NCI-H1105 (cell line): ENCODE data around the gene DGKZ.
A peak's percentile ranks its signal among the peaks of the same experiment; 100 is the strongest.

Source experiments
- DNase-seq: peaks from one replicate; lab custom pipeline; 2025; lab: John Stamatoyannopoulos, UW

The DGKZ gene

GRCh38 chr11:46402957-46403902 lies 56.0 kb downstream of the DGKZ start:
- no peak for DNase-seq

- DNase-seq: no peak
Measured at GRCh38 chr11:46404476-46405017, 57.3 kb downstream of the DGKZ start.

- no peak for DNase-seq
Measured at GRCh38 chr11:46407635-46408034, 60.4 kb downstream of the DGKZ start.

GRCh38 chr11:46408407-46408986 lies 61.2 kb downstream of the DGKZ start:
- DNase-seq: no peak

GRCh38 chr11:46410021-46410420 lies 62.8 kb downstream of the DGKZ start:
- DNase-seq: no peak

- peak; percentile 38 for DNase-seq
Measured at GRCh38 chr11:46413760-46414465, 66.7 kb downstream of the DGKZ start.

- DNase-seq: peak; percentile 97
Measured at GRCh38 chr11:46414466-46414796, 67.2 kb downstream of the DGKZ start.

GRCh38 chr11:46414879-46415278 lies 67.6 kb downstream of the DGKZ start:
- peak; percentile 82 for DNase-seq

- DNase-seq: no peak
Measured at GRCh38 chr11:46417711-46418110, 70.4 kb downstream of the DGKZ start.

- DNase-seq: no peak
Measured at GRCh38 chr11:46418751-46419150, 71.5 kb downstream of the DGKZ start.

- DNase-seq: no peak
Measured at GRCh38 chr11:46420513-46420912, 73.2 kb downstream of the DGKZ start.

GRCh38 chr11:46421257-46421880 lies 74.1 kb downstream of the DGKZ start:
- no peak for DNase-seq

GRCh38 chr11:46422588-46422987 lies 75.3 kb downstream of the DGKZ start:
- no peak for DNase-seq

GRCh38 chr11:46426233-46426991 lies 79.1 kb downstream of the DGKZ start:
- DNase-seq: no peak

- no peak for DNase-seq
Measured at GRCh38 chr11:46427364-46427763, 80.1 kb downstream of the DGKZ start.

GRCh38 chr11:46429717-46430116 lies 82.5 kb downstream of the DGKZ start:
- DNase-seq: no peak
